LNCAP (cell line): Measurements from ENCODE around the gene LPAR5.

Experiments
- TF ChIP-seq, protein P1 (sequence below): fragments of 450-650 bp; IDR thresholded peaks from 2 replicates; pipeline ENCODE4 v1.5.1; 2017; ENCODE audit warnings: mild to moderate bottlenecking

The LPAR5 gene

DNA sequence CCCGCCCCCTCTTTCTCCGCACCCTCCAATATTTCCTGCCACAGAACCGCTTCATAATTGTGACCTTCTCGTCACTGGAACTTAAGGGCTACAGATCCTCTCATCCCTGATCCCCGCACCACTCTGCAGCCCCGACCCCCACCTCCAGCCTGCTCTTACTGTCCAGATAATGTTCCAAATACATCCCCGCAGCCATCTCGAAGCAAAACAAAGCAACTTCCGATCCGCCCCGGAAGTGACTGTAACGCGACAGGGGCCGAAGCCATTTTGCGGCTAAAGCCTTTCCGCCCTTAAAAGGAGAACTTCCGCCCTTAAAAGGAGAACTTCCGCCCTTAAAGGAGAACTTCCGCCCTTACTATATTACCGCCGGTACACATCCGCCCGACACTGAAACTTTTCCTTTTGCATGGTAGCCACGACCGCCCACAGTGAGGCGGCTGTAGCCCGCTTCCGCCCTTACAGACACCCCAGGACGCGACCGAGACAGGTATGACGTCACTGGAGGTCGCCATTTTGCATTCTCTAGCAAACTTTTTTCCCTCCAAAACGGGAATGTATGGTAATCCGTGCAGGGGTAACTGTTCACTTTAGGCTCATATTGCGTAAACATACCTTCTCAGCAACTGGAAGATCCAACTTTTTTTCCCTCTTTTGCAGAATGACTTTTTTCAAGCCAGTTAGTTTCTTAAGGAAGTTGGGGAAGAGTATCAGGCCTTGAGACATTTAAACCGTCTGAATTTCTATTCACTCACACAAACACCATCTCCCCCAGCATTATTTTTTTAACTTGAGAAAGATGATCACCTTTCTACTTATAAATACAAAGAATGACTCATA lies 27.4 kb upstream of the LPAR5 start, which contains the start of gene ING4:
TSS of gene ING4 (minus strand) at position 214 of the 837 bp plus-strand sequence. CDS start at position 196, 18 bp downstream.
- TF ChIP-seq, protein P1, sequence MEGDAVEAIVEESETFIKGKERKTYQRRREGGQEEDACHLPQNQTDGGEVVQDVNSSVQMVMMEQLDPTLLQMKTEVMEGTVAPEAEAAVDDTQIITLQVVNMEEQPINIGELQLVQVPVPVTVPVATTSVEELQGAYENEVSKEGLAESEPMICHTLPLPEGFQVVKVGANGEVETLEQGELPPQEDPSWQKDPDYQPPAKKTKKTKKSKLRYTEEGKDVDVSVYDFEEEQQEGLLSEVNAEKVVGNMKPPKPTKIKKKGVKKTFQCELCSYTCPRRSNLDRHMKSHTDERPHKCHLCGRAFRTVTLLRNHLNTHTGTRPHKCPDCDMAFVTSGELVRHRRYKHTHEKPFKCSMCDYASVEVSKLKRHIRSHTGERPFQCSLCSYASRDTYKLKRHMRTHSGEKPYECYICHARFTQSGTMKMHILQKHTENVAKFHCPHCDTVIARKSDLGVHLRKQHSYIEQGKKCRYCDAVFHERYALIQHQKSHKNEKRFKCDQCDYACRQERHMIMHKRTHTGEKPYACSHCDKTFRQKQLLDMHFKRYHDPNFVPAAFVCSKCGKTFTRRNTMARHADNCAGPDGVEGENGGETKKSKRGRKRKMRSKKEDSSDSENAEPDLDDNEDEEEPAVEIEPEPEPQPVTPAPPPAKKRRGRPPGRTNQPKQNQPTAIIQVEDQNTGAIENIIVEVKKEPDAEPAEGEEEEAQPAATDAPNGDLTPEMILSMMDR, result no peak

DNA sequence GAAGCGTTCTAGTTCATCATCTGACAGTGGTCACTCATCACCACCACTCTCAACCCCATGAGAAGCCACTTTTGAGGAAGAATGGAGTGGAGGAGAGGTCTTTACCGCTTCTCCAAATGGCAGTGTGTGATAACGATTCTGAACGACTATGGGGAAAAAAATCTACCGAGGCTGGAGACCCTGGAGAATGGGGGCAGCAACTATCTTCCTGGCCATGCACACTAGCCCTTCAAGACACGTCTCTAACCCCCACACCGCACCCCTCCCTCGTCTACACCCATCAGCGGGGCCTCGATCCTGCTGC lies 26.8 kb upstream of the LPAR5 start:
- TF ChIP-seq, protein P1, result no peak

DNA sequence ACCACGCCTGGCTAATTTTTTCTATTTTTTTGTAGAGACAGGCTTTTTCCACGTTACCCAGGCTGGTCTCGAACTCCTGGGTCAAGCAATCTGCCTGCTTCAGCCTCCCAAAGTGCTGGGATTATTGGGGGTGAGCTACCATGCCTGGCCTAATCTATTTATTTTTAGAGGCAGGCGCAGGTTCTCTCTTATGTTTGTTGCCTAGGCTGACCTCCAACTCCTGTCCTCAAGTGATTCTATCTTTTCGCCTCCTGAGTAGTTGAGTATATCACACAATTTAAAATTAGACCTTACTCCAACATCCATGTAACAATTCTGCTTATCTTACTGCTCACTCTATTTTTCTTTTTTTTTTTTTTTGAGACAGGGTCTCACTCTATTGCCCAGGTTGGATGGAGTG lies 18.2 kb upstream of the LPAR5 start:
- TF ChIP-seq, protein P1, result no peak

DNA sequence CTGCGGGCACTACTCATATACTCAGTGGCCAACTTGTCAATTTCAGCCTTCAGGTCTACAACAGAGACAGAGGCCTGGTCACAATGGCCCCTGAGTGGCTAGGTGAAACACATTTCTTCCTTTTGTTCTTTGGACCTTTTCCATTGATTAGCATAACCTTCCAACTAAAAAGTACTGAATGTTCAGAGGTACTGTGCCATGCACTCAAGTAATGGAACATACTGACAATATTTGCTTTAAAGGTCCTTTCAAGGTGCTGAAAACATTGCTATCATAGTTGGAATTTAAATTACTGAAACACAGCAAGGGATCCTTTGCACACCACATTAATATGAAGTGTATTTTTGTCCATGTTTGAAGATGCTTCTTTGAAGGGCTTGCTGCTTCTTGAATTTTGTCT lies 17.6 kb upstream of the LPAR5 start:
- TF ChIP-seq, protein P1, result no peak

DNA sequence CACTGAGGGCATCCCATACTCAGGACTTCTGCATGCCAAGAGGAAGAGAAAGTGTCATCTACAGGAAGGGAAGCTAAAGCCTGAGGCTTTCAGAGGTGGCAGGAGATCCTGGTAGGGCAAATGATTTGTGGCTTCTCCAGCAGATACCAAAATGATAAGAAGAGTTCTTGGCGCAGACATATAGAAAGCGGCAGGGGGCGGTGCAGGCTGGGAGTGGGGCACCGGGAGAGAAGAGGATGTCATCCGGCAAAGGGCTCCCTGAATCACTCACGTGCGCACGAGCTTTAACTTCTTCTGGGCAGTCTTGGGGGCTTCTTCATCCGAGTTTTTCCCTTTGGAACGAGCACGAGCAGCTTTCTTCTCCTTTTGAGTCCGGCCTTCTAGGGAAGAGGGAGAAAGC lies 16.6 kb upstream of the LPAR5 start:
- TF ChIP-seq, protein P1, result no peak

DNA sequence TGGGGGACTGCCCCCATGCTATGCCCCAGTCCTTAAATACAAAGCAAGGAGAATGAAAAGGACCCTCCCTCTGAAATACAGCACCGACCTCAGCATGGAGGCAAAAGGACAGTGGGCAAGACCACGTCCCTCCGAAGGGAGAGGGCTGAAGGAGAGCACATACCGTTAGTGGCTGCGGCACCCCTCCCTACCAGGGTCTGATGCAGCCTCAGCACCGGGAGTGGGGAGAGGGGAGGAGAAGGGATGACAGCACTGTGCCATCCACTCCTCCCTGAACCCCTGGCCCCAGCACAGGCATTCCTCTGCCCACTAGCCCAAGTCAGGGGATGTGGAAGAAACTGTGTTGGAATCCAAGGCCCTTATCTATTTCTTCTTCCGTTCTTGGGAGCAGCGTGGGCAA lies 15.1 kb upstream of the LPAR5 start:
- TF ChIP-seq, protein P1, result no peak

DNA sequence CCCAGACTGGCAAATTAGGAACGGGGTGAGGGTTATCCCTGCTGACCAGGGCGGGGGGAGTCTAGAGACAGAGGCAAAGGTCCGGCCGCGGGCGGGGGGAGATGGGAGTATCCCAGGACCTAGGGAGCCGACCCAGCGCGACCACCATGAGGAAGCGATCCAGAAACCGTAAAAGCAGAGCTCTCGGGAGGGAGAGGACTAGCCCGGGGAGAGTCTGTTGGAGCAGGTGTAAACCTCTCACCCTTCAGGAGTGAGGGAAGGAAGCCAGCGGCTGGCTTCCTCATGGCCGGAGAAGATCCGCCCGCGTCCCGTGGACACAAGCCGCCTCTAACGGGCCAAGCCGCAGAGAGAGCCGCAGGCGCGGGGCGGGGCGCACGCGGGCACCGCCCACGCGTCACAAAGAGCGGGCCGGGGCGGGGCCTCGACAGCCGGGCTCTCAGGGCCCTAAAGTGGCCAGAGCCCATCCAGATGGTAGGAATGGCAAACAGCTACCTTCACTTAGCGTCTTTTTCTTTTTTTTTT lies 11.4 kb upstream of the LPAR5 start, which contains the start of gene ACRBP:
TSS of gene ACRBP (minus strand) at position 350 of the 522 bp plus-strand sequence. CDS start at position 284, 66 bp downstream.
- TF ChIP-seq, protein P1, result no peak
